Activated CD8-positive, alpha-beta memory T cell treated with anti-CD3 and anti-CD28 coated beads, Interleukin-2, amount 50 U/mL, for 24 hours (primary cell): Measurements from ENCODE around the gene SLC15A4.
"Not testable (repeated sequence)": the region's sequence is repeated elsewhere in the genome, so short reads cannot be mapped to it uniquely, and the experiment has no call there.

Experiments used
- DNase-seq: peaks from one replicate; pipeline ENCODE4 v3.0.0-alpha.2; 2020; ENCODE audit errors: extremely low read depth

SLC15A4 gene

DNA sequence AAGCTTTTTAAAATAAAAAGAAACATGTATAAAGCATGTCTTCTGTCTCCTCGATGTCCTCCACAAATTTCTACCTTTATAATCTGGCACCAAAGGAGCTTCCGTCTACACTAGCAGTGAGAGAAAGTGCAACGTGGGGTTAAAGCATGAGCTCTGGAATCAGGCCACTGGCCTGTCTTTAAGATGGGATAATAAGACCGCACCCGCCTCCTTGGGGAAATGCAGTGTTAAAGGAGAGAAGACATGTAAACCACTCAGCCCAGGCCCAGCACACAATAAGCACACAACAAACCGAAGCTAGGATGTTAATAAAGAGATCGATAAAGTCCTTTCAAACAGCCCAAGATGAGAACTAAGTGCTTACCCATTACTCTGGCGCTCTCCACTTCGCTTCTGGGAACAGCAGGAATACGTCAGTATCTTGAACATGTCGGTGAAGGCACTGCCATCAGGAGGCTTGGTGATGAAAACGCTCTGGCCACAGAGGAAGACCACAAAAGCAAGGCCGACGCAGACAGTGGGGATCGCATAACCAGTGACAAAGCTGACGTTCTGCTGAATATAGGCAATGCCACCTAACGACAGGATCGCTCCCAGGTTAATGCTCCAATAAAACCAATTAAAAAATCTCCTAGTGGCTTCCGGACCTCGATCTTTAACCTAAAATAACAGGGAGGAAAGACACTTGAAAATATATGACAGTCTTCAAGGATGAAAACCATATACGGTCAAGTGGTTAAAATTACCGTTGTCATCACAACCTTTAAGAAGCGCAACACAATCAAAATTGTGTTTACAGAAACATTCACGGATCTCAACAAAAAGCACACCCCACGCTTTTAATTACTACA is 9.1 kb downstream of the SLC15A4 start:
- DNase-seq = no peak

DNA sequence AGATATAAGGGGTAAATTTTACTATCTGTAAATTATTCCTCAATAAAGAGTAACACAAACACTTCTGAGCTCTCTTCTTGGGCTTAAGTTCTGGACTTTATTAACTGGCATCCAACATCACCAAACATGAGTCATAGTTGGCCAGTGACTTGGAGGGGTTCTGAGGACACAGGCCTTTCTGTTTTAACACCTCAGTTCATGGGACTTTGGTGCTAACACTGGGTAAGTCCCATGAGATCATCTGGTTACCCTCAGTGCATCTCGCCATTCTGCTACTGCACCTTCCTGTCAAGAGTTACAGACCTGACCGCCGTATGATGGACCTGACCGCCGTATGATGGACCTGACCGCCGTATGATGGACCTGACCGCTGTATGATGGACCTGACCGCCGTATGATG is 9.9 kb downstream of the SLC15A4 start:
- DNase-seq = no peak

DNA sequence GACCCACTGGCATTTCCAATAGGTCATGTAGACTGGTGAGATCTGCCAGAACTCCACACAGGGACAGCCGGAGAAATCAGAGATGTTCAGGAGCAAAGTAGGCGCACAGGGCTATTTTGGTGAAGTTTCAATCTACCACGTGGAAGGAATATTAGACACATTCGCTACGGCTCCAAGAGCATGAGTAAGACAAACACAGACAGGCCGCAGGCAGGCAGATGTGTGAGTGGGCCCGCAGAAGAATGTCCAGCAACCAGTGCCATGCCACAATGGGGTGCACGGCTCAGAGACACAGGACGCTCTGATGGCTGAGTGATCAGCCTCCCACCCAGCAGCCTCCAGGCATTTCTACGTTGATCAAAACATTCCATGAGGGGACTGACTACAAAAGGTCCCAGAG is 10.4 kb downstream of the SLC15A4 start:
- DNase-seq = no peak

DNA sequence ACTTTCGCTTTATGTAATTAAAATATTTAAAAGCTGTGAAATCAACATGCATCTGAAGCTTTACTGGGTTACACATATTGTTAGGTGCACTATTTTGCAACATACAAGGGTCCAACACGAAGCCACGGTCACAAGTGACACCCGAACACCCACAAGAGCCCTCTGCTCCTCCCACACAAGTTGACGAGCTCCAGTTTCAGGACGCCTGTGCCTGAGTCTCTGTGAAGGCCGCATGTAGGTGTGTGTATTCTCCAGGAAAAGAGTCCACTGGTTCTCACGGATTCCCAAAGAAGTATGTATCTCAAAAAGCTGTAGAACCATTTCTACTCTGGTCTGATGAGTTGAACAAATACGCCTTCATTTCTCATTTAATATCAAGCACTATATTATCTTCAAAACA is 12.0 kb downstream of the SLC15A4 start:
- DNase-seq = no peak

DNA sequence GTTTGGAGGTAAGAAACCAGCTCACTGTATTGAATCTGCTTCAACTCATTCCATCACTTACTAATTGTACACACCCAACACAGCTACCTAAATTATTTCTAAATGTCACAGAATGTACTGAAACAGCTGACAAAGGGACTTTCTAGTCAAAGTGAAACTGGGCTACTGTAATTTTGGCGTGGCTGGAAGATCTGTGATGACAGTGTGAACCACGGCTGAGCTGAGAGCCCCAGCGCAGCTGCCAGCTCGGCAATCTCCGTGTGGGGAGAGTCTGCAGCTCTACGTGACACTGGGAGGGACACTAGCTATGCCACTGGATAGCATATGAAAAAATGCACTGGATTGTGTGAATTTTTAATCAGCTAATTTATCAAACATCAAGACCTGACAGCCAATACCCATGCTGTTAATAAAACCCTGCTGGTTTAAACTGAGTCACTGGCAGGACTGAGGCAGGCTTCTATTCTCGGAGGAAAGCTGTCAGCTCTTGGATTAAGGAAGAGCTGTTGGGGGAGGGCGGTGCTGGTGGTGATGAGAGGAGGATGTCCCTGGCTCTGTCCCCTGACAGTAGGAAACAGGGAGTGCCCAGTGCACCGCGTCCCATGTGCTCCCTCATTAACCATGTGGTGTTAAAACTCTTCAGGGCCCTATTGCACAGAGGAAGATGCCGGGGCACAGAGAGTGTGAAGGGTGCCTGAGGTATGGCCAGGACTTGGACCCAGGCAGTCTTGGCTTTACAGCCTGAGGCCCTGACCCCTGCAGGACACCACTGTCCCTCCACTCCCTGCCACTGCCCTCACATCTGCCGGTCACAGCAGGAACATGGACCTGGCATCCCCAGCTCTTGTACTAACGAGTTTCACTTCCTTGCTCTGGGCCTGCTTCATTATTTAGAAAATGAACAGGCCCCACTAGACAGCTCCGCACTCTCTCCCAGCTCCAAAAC is 13.3 kb downstream of the SLC15A4 start:
- DNase-seq = no peak

DNA sequence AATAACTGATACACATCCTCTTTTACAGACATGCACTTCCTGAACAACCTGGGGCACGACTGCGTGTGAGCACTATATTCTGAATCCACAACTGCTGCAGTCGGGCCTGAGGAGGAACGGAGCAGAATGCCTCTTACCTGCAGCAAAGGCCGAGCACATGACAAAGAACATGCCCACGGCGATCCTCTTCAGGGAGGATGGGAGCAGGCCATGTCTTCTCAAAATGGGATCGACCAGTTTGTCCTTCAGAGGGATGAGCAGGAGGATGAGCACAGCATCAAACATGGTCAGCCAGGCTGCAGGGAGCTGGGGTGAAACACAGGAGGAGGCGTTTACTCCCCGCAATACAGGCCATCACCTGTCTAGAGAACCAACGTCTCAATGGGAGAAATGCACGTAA is 15.1 kb downstream of the SLC15A4 start:
- DNase-seq = no peak

DNA sequence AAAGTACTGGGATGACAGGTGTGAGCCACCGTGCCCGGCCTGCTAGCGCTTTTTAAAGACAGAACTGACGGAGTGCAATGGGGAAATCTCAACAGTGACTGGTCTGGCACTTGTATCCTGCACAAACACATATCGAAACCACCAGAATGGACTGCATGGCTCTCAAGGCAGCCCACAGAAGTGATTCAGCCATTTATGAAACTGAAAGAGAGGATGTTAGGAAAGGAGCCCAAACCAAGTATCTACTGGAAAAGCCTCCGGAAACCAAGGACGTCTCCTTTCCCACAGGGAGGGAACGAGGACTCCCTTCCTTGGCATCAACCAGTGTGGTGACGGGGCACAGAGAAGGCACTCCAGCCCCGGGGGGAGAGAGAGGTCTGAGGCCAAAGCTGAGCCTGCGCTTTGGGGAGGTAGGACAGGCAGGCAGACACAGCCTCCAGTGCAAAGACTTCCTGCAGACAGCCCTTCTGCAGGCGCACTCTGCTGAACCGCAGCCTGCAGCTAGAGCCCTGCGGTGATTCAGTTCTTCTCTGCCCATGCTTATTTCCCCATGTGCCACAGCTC is 16.5 kb downstream of the SLC15A4 start:
- no peak for DNase-seq

DNA sequence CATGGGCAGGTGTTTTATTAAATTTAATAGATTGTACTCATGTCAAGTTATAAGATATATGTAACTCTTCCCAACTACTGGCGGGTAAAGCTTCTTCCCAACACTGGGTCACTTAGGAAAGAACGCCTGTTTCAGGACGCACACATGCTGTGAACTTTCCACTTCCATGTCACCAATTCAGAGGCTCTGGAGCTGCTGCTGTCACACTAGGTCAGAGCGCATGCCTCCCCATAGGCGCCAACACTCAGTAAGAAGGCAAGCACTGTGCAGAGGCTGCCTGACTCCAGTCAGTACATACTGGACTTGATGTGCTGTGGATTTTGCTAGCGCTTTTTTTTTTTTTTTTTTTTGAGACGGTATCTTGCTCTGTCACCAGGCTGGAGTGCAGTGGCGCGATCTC is 17.2 kb downstream of the SLC15A4 start:
- DNase-seq = no peak

DNA sequence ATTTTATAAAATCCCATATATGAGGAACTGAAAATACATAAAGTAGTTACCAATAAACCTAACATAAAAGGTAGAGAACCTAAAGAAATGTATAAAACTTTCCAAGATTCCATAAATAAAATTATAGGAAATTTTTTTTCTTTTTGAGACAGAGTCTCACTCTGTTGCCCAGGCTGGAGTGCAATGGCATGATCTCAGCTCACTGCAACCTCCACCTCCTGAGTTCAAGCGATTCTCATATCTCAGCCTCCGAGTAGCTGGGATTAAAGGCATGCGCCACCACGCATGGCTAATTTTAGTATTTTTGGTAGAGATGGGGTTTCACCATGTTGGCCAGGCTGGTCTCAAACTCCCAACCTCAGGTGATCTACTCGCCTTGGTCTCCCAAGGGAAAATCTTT is 18.4 kb downstream of the SLC15A4 start:
- DNase-seq = not testable (repeated sequence)

DNA sequence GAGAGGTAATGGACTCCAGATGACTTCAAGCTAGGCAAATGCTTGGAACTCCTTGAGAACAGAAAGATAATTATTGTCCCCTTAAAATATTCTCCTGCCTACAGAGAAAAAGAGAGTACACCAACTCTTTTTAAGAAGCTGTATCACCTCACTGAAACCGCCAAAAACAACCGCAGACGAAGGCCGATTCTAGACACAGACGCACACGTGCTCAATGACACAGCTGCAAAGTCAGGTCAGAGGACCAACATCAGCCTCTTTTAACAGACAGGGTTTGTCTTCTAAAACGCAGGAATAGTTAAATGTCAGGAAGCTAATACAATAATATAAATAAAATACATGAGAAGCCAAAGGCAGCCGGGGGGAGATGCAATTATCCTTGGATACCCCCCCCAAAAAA is 19.0 kb downstream of the SLC15A4 start:
- no peak for DNase-seq

DNA sequence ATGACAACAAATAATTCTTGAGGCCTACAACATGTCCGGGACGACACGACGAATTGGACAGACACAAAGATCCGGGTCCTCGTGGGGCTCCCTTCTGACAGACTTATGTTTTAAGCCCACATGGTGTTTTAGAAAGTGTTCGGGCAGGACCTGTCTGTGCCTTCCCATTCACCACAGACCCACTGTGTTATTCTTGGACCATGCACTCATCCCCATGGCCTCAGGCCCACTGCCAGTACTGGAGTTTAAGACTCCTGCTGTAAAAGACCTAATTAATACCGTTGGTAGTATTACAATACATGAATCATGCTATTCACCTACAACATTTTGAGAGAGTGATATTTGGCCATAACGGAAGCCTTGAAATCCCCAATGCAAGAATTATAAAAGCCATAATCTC is 20.0 kb downstream of the SLC15A4 start:
- DNase-seq = no peak

DNA sequence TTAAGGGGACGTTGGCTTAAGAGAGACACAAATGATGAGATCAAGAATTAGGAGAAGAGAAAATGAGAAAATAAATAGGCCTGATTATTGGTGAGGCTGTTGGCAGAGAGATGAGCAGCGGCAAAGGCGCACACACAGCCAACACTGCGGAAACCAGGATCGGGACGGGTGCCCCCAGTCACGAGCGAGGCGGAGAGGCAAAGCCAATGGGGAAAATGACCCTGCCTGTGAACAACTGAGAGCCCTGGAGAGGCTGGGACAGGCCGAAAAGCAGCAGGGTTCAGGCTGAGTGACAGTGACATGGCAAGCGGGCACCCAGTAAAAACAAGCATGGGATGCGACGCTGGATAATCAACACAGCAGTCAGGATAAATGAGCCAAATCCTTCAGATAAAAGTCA is 21.0 kb downstream of the SLC15A4 start:
- no peak for DNase-seq

DNA sequence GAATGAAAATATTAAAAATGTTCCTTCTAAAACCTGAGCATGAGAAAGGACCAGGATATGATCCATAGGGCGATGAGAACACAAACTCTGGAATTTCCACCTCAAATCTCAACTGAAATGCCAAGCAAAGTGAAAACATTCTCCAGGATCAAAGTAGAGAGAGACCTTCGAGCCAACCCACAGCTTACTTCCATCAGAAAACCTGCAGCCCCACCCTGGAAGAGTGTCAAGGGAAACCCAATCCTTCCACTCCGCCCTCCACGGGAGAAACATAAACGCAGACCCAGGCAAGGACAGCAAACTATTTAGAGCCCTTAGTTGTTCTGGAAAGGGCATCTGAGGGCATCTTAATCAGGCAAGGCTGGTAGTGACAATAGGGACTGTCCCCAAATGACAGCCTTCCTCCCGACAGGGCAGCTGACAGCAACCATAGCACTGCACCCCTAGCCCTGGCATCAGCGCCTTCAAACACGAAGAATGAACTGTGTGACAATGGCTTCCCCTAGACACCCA is 21.8 kb downstream of the SLC15A4 start:
- DNase-seq = no peak

DNA sequence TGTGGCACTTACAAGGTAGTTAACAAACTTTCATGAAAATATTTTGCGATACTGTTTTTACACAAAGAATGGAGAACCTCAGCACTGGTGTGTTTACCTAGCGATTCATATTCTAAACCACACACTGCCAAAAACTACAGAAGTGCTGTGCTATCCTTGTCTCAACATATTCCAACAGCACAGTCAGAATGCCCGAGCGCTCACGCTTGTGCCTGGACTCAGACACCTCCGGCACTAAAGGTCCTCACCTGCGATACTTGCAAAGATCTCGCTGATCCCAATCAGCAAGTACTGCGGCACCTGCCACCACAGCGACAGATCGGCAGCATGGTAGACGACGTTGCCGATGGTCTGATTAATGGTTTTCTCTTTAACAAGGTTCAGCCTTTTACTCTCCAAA is 23.2 kb downstream of the SLC15A4 start:
- no peak for DNase-seq

DNA sequence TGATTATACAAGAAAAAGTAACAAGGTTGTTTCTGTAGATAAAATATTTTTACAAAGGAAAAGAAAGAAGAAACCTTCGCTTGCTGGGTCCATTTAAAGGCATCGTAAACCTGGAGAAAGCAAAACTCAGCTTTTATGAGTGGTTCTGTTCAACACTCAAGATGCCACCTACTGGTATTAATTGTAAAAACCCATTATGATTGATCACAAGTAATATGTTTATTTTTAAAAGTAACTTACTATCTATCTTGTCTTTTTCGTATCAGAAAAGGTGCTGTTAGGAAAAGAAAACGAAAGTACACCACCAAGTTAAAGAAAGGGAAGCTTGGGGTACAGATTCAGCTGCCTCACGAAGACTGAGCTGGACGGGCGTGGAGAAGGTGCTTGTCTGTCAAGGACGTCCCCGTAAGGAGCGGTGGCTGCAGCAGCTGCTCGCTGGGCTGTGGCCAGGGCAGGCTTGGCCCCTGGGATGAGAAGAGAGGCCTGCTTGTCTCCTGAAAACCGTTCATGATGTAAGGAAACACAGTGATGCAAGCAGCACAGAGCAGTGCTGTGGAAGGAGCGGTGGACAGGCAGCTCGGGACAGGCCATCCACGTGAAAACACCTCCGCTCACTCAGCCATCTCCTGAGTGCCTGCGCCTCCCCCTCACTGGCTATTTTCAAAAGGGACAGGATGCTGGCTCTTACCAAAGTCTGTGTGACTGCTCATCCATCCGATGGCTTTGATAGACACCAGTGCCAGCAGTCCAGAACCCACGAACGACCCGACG is 25.0 kb downstream of the SLC15A4 start:
- DNase-seq = no peak

DNA sequence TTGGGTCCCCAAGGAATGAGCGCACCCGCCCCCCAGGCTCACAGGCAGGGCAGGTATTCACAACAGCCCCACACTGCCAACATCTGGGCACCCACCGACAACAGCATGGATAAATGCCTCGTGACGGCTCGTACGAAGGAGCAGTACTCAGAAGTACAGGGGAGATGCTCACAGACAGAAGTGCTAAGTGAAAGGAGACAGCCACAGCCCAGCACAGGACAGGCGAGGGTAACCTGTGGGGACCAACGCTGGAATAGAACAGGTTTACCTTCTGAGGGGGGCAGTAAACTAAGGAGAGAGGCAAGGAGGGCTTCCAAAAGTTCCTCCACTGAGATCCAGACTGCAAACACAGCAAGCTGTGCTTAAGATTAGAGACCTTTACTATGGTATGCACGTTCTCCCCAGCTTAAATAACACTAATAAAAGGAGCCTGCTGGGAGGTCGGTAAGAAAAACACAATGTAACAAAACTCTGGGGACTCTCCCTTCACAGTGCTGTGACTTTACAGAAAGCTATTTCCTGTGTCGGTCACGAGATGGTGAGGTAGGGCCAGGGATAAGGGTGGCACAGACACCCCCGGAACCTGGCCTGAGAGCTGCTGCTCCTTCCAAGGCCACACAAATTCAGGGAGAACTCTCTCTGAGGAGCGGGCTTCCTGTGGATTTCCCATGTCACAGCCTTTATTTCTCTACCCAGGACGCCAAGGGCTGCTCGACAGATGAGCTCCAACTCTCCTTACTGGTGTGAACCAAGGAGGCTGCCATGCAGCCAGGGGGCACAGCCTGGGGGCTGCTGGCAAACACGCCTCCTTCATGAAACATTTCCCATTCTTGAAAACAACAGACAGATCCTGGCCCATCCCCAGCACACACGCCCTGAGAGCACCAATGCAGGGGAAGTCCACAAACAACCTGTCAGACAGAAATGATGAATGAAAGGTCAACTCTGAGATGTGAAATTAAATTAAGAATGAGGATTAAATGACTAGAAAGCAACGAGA is 26.3 kb downstream of the SLC15A4 start:
- DNase-seq = no peak

DNA sequence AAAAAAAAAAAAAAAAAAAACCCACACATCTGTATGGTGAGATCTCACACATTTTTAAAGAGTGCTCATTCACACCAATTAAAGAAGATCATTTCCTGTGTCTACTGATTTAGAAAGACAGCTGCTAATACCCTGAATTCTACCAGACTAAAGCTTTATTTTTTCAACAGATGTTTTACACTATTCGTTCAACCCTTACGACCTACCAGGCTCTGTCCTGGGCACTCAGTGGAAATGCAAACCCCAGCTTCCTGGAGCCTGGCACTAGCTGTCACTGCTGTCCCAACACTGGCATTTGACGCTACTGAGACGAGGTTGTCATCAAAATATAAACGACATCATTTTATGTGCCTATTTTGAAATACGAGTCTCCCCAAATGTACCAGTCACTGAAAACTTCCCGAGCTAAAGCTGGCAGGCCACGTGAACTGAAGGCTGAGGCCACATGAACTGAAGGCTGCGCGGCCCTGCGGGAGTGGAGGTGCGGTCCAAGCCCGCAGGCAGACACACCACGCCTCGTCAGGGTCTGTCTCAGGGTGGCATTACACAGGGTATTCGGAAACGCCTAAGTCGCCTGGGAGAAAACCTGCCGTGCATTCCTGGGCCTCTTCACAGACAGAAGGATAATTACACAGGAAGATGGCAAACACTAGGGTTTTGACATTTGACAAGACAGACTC is 27.2 kb downstream of the SLC15A4 start:
- no peak for DNase-seq

DNA sequence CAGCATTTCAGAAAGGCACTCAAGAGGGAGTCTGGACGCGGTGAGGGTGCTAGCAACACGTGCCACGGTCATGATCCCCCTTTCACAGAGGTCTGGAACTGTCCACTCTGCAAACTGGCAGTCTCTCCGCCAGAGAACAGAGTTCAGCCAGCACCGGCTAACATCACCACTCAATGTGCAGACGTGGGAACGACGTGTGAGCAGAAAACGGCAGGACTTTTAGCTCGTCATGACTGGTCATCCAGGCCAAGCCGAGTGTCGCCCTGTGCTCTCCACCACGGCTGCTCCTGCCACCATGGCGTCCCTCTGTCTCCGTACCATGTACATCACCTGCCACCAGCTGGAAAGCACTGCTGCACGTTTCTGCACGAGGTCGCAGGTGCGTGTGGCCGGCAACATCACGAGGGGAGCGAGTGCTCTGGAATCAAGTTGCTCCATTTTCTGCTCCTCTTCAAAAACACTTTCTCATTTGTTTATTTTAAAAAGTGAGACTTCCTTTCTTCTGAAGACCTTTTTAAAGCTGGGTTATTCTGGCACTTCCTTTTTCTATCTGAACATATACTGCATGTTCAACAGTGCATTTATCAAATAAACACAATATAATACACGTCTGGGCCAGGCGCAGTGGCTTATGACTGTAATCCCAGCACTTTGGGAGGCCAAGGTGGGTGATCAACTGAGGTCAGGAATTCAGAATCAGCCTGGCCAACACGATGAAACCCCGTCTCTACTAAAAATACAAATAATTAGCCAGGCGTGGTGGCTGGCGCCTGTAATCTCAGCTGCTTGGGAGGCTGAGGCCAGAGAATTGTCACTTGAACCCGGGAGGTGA is 28.0 kb downstream of the SLC15A4 start:
- DNase-seq = no peak
